HepG2 (cell line): ENCODE results near the gene PKDREJ.

Source experiments
- CTCF ChIP-seq: sonication (generic); formaldehyde crosslinking; IDR thresholded peaks from 2 replicates; pipeline ENCODE4 v1.5.0; 2020; ENCODE audit warnings: mild to moderate bottlenecking, missing genetic modification reagents, moderate library complexity
- GLI4 ChIP-seq: sonication (generic); formaldehyde crosslinking; IDR thresholded peaks from 2 replicates; pipeline ENCODE4 v1.5.1; 2020; ENCODE audit warnings: missing genetic modification reagents, mild to moderate bottlenecking, moderate library complexity, borderline replicate concordance
- KLF16 ChIP-seq, 2 experiments: sonication (generic) in 1 of 2; formaldehyde crosslinking in 1 of 2; IDR thresholded peaks; 2 replicates each; pipeline versions ENCODE4 v1.6.1 to v1.8.0; 2016 to 2023; ENCODE audit warnings: missing genetic modification reagents in 2 of 2, missing compliant biosample characterization in 1 of 2
- MTA1 ChIP-seq: sonication (generic); formaldehyde crosslinking; IDR thresholded peaks from 2 replicates; pipeline ENCODE4 v1.4.0; 2020; ENCODE audit warnings: missing genetic modification reagents, mild to moderate bottlenecking, borderline replicate concordance
- ZBTB46 ChIP-seq: sonication (generic); formaldehyde crosslinking; IDR thresholded peaks from 2 replicates; pipeline ENCODE4 v1.4.0; 2020; ENCODE audit warnings: mild to moderate bottlenecking, missing genetic modification reagents, borderline replicate concordance
- ZFX ChIP-seq: sonication (generic); formaldehyde crosslinking; IDR thresholded peaks from 2 replicates; pipeline ENCODE4 v1.4.0; 2020; ENCODE audit warnings: mild to moderate bottlenecking, low read depth, missing genetic modification reagents, moderate library complexity
- ZNF207 ChIP-seq: fragments of 450-650 bp; IDR thresholded peaks from 2 replicates; pipeline ENCODE4 v1.6.1; 2016; ENCODE audit warnings: antibody characterized with exemption, borderline replicate concordance
- ZNF30 ChIP-seq: sonication (generic); formaldehyde crosslinking; IDR thresholded peaks from 2 replicates; pipeline ENCODE4 v1.5.0; 2020; ENCODE audit warnings: mild to moderate bottlenecking, missing genetic modification reagents
- ZNF530 ChIP-seq: sonication (generic); formaldehyde crosslinking; IDR thresholded peaks from 2 replicates; pipeline ENCODE4 v1.5.0; 2020; ENCODE audit warnings: low read depth, mild to moderate bottlenecking, missing genetic modification reagents

GRCh38 chr22:46256358-46256958, 6.7 kb downstream of the PKDREJ start:
- TF ChIP-seq ZNF207 (no peak), ZBTB46 (no peak), ZNF530 (CRISPR knock-in tag) (no peak), CTCF (CRISPR knock-in tag) (no peak), KLF16 (CRISPR knock-in tag; IDR thresholded peaks at IDR 0.05) (no peak), ZNF30 (CRISPR knock-in tag) (no peak), ZFX (CRISPR knock-in tag) (no peak), GLI4 (no peak), MTA1 (CRISPR knock-in tag) (no peak)
